ENCODE data around the gene CLEC5A.

GRCh38 chr7:141992156-141992555 is 45.4 kb upstream of the CLEC5A start:
- TF ChIP-seq, protein P1, sequence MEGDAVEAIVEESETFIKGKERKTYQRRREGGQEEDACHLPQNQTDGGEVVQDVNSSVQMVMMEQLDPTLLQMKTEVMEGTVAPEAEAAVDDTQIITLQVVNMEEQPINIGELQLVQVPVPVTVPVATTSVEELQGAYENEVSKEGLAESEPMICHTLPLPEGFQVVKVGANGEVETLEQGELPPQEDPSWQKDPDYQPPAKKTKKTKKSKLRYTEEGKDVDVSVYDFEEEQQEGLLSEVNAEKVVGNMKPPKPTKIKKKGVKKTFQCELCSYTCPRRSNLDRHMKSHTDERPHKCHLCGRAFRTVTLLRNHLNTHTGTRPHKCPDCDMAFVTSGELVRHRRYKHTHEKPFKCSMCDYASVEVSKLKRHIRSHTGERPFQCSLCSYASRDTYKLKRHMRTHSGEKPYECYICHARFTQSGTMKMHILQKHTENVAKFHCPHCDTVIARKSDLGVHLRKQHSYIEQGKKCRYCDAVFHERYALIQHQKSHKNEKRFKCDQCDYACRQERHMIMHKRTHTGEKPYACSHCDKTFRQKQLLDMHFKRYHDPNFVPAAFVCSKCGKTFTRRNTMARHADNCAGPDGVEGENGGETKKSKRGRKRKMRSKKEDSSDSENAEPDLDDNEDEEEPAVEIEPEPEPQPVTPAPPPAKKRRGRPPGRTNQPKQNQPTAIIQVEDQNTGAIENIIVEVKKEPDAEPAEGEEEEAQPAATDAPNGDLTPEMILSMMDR (IDR thresholded peaks at IDR 0.05) = no peak
- no peak for TF ChIP-seq POLR2A (IDR thresholded peaks at IDR 0.05)
